Keratinocyte (primary cell): ENCODE measurements around the gene GRK5. TPM values are rescaled to one million over a fixed set of nuclear protein-coding genes. Genes with fewer than 3 reads are reported as not detected.

Source experiments
- DNase-seq: peaks from one replicate; pipeline ENCODE4 v3.0.0-alpha.2; 2011; ENCODE audit warnings: low read depth, missing footprints, low spot score
- FAIRE-seq: peaks from 2 replicates; lab custom pipeline; 2011; peaks lifted over from hg19 to GRCh38; lab: Jason Lieb, UNC
- H2AFZ ChIP-seq: 2 replicates; pipeline ENCODE4 v1.6.0; 2012; ENCODE audit warnings: low read length, control low read depth, inconsistent platforms; ENCODE audit not compliant: control insufficient read depth
- H3K27ac ChIP-seq: 2 replicates; pipeline ENCODE4 v1.5.1; 2011; ENCODE audit warnings: low read length; ENCODE audit not compliant: control insufficient read depth, insufficient read depth
- H3K27me3 ChIP-seq: 3 replicates; pipeline ENCODE4 v1.6.0; 2011; ENCODE audit warnings: low read length; ENCODE audit not compliant: control insufficient read depth, insufficient read depth; ENCODE audit errors: extremely low read depth
- H3K36me3 ChIP-seq, 2 experiments: 2 replicates in 1 of 2; 3 replicates in 1 of 2; pipeline ENCODE4 v1.5.1; 2011; ENCODE audit warnings: low read length in 2 of 2, mild to moderate bottlenecking in 1 of 2; ENCODE audit not compliant: control insufficient read depth in 2 of 2, insufficient read depth in 2 of 2; ENCODE audit errors: extremely low read depth in 1 of 2
- H3K4me1 ChIP-seq: 3 replicates; pipeline ENCODE4 v1.5.1; 2011; ENCODE audit warnings: low read length; ENCODE audit not compliant: control insufficient read depth, insufficient read depth; ENCODE audit errors: extremely low read depth
- H3K4me2 ChIP-seq: 3 replicates; pipeline ENCODE4 v1.6.0; 2011; ENCODE audit warnings: low read depth, low read length; ENCODE audit not compliant: control insufficient read depth, insufficient read depth; ENCODE audit errors: extremely low read depth
- H3K4me3 ChIP-seq, 3 experiments: fragments of 200-600 bp in 1 of 3; sonication (generic) in 1 of 3; 2 replicates in 2 of 3; 3 replicates in 1 of 3; pipeline ENCODE4 v1.5.1; 2011 to 2016; ENCODE audit warnings: low read length in 3 of 3, mild to moderate bottlenecking in 3 of 3, control low read depth in 2 of 3, inconsistent platforms in 1 of 3, low read depth in 1 of 3, mixed read lengths in 1 of 3, mixed run types in 1 of 3, moderate library complexity in 1 of 3; ENCODE audit not compliant: control insufficient read depth in 2 of 3, insufficient read depth in 2 of 3; ENCODE audit errors: extremely low read depth in 1 of 3
- H3K79me2 ChIP-seq: 2 replicates; pipeline ENCODE4 v1.6.0; 2012; ENCODE audit warnings: low read length; ENCODE audit not compliant: control insufficient read depth, insufficient read depth
- H3K9ac ChIP-seq: 3 replicates; pipeline ENCODE4 v1.6.0; 2011; ENCODE audit warnings: low read length; ENCODE audit not compliant: control insufficient read depth, insufficient read depth; ENCODE audit errors: extremely low read depth
- H3K9me1 ChIP-seq: 3 replicates; pipeline ENCODE4 v1.6.0; 2011; ENCODE audit warnings: low read length; ENCODE audit not compliant: control insufficient read depth, insufficient read depth; ENCODE audit errors: extremely low read depth
- H3K9me3 ChIP-seq: 2 replicates; pipeline ENCODE4 v1.5.1; 2012; ENCODE audit warnings: low read depth, low read length; ENCODE audit not compliant: control insufficient read depth
- H4K20me1 ChIP-seq: 3 replicates; pipeline ENCODE4 v1.6.0; 2011; ENCODE audit warnings: low read length; ENCODE audit not compliant: control insufficient read depth, insufficient read depth; ENCODE audit errors: extremely low read depth
- EZH2 ChIP-seq: IDR thresholded peaks from one replicate; pipeline ENCODE4 v1.6.1; 2012; ENCODE audit warnings: inconsistent platforms, mild to moderate bottlenecking, low read length, moderate library complexity
- dilution Hi-C: fragments of 300-500 bp; cut with MboI; formaldehyde crosslinking; loops from one replicate; pipeline ENCODE4 v1.7.0; 2020; ENCODE audit warnings: low sequenced_read_pairs; ENCODE audit not compliant: extremely low pct_ligation_motif_present
- polyA plus RNA-seq, 5 experiments: library from polyadenylated mRNA; depleted of rRNA in 3 of 5; stranded (reverse) in 3 of 5; stranded (forward) in 1 of 5; unstranded in 1 of 5; fragments of >200 nt; gene quantifications; 1 replicate in 1 of 5; 2 replicates in 3 of 5; 3 replicates in 1 of 5; pipeline versions ENCODE4 v1.2.1 to v1.2.3, GENCODE V29; 2011 to 2012; ENCODE audit warnings: missing spikeins in 2 of 5, low read depth in 1 of 5, low replicate concordance in 1 of 5
- TF ChIP-seq, protein P1 (sequence below), 3 experiments: IDR thresholded peaks in 1 of 3; conservative IDR thresholded peaks in 1 of 3; optimal IDR thresholded peaks in 1 of 3; 2 replicates in 2 of 3; 3 replicates in 1 of 3; pipeline versions ENCODE3 to v1.5.1; 2011; ENCODE audit warnings: low read length in 3 of 3, mild to moderate bottlenecking in 3 of 3, moderate library complexity in 2 of 3, control low read depth in 1 of 3, inconsistent platforms in 1 of 3; ENCODE audit not compliant: insufficient read depth in 2 of 3; ENCODE audit errors: extremely low read depth in 1 of 3

Gene GRK5
- polyA plus RNA-seq, 1 donor (not counting 4 experiments of a cell fraction or from before 2014, with no cell fraction given), result 7.6 TPM

DNA sequence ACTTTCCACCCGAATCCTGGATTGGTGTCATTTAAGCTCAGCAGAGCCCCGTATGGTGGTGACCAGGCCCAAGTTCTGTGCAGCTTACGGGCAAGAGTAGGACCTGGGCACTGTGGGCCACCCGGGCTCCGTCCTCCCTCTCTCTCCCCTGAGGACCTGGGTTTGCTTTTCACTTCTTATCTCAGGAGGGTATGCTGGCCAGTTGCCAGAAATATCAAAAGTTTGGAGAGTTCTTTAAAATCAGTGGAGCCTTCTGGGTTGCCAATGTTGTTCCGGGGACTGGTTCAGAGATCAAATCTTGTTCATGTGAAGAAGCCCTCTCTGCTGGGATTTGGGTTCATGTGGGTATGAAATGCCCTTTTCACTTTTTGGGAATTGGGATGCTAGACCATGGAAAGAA is 145.4 kb downstream of the GRK5 start:
- no peaks in the 10 kb centered on the region for H3K36me3 ChIP-seq
- no peak overlapping the region for H3K4me3 ChIP-seq
- H3K27me3 ChIP-seq, result no peaks in the 10 kb centered on the region
- FAIRE-seq (no peak), DNase-seq (no peak)
- TF ChIP-seq, protein P1, sequence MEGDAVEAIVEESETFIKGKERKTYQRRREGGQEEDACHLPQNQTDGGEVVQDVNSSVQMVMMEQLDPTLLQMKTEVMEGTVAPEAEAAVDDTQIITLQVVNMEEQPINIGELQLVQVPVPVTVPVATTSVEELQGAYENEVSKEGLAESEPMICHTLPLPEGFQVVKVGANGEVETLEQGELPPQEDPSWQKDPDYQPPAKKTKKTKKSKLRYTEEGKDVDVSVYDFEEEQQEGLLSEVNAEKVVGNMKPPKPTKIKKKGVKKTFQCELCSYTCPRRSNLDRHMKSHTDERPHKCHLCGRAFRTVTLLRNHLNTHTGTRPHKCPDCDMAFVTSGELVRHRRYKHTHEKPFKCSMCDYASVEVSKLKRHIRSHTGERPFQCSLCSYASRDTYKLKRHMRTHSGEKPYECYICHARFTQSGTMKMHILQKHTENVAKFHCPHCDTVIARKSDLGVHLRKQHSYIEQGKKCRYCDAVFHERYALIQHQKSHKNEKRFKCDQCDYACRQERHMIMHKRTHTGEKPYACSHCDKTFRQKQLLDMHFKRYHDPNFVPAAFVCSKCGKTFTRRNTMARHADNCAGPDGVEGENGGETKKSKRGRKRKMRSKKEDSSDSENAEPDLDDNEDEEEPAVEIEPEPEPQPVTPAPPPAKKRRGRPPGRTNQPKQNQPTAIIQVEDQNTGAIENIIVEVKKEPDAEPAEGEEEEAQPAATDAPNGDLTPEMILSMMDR (optimal IDR thresholded peaks at IDR 0.05 in 1 of 3, IDR thresholded peaks at IDR 0.05 in 1 of 3, conservative IDR thresholded peaks at IDR 0.05 in 1 of 3; ENCODE audit: extremely low read depth in 1 of 3, insufficient read depth in 2 of 3, low read length in 3 of 3), result no peak
- no peak for TF ChIP-seq EZH2
- H3K9ac ChIP-seq, result no peak overlapping the region
- no peak overlapping the region for H3K4me2 ChIP-seq
- dilution Hi-C loops, result no loop called here
- no peak overlapping the region for H2AFZ ChIP-seq
- H3K27ac ChIP-seq, result no peak overlapping the region
- no peaks in the 10 kb centered on the region for H3K79me2 ChIP-seq
- H3K9me1 ChIP-seq, result no peaks in the 10 kb centered on the region
- peaks cover 3% of the 10 kb centered on the region for H3K9me3 ChIP-seq
- H4K20me1 ChIP-seq, result no peaks in the 10 kb centered on the region
- H3K4me1 ChIP-seq, result no peaks in the 10 kb centered on the region

DNA sequence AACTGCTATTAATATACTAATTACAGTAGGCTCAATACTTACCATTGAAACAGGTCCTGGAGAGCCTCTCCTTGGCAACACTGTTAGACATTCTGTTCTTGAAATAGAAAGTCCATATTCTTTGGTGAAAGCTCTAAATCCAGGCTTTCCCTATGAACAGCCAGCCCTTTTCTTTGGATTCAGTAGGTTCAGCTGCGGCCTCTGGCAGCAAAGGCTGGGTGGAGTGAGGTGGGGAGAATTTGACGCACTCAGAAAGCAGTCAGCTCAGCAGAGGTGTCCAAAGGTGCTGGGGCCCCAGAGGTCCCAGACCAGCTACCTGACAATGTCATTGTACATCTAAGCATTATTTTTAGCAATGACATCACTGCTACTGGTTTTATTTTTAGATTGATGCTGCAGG is 146.1 kb downstream of the GRK5 start:
- Histone ChIP-seq H3K27ac (no peak overlapping the region), H2AFZ (no peak overlapping the region), H3K36me3 (no peaks in the 10 kb centered on the region), H3K79me2 (no peaks in the 10 kb centered on the region), H3K4me2 (no peak overlapping the region), H3K9me1 (no peaks in the 10 kb centered on the region), H3K9ac (no peak overlapping the region), H3K4me1 (no peaks in the 10 kb centered on the region), H3K27me3 (no peaks in the 10 kb centered on the region), H3K4me3 (no peak overlapping the region), H3K9me3 (peaks cover 3% of the 10 kb centered on the region), H4K20me1 (no peaks in the 10 kb centered on the region)
- DNase-seq, result no peak
- FAIRE-seq, result no peak
- dilution Hi-C loops, result no loop called here
- no peak for TF ChIP-seq EZH2
- TF ChIP-seq, protein P1 (optimal IDR thresholded peaks at IDR 0.05 in 1 of 3, IDR thresholded peaks at IDR 0.05 in 1 of 3, conservative IDR thresholded peaks at IDR 0.05 in 1 of 3; ENCODE audit: extremely low read depth in 1 of 3, insufficient read depth in 2 of 3, low read length in 3 of 3), result no peak
